Progenitor cell of endocrine pancreas (in vitro differentiated cells): ENCODE results near the gene LGALS9C. TPM values are rescaled to one million over a fixed set of nuclear protein-coding genes. Genes with fewer than 3 reads are reported as not detected.
"Not testable (repeated sequence)": the region's sequence is repeated elsewhere in the genome, so short reads cannot be mapped to it uniquely, and the experiment has no call there.

Experiments
- DNase-seq: peaks from one replicate; pipeline ENCODE4 v3.0.0; 2021; ENCODE audit warnings: low spot score; ENCODE audit not compliant: unreplicated experiment
- H3K27ac Mint-ChIP-seq: 2 replicates; pipeline ENCODE4 v1.8.0; 2021; ENCODE audit warnings: mild to moderate bottlenecking, moderate library complexity, mixed read lengths
- H3K27me3 Mint-ChIP-seq: 2 replicates; pipeline ENCODE4 v1.8.0; 2021; ENCODE audit warnings: mixed read lengths
- H3K36me3 Mint-ChIP-seq: 2 replicates; pipeline ENCODE4 v1.8.0; 2022; ENCODE audit warnings: mixed read lengths; ENCODE audit not compliant: insufficient read depth
- H3K4me1 Mint-ChIP-seq: 2 replicates; pipeline ENCODE4 v1.8.0; 2021; ENCODE audit warnings: low read depth, mixed read lengths
- H3K4me3 Mint-ChIP-seq: 2 replicates; pipeline ENCODE4 v1.8.0; 2021; ENCODE audit warnings: low read depth, mild to moderate bottlenecking, moderate library complexity, mixed read lengths
- H3K9me3 Mint-ChIP-seq: 2 replicates; pipeline ENCODE4 v1.8.0; 2021; ENCODE audit warnings: low read depth, mixed read lengths
- long read RNA-seq: library from polyadenylated mRNA; unstranded; transcript quantifications from one replicate; pipeline ENCODE4 v2.0.0, GENCODE V29; 2020
- total RNA-seq: library from RNA; stranded (reverse); gene quantifications from 2 replicates; pipeline ENCODE4 v1.2.1, GENCODE V29; 2021
- TF ChIP-seq, protein P1 (sequence below): fragments of 200-600 bp; sonication (generic); IDR thresholded peaks from one replicate; pipeline ENCODE4 v1.5.0; 2021; ENCODE audit warnings: antibody characterized with exemption, mild to moderate bottlenecking; ENCODE audit not compliant: unreplicated experiment

LGALS9C gene
- total RNA-seq, result not detected in 2 replicates
- long read RNA-seq, result 0 reads

DNA sequence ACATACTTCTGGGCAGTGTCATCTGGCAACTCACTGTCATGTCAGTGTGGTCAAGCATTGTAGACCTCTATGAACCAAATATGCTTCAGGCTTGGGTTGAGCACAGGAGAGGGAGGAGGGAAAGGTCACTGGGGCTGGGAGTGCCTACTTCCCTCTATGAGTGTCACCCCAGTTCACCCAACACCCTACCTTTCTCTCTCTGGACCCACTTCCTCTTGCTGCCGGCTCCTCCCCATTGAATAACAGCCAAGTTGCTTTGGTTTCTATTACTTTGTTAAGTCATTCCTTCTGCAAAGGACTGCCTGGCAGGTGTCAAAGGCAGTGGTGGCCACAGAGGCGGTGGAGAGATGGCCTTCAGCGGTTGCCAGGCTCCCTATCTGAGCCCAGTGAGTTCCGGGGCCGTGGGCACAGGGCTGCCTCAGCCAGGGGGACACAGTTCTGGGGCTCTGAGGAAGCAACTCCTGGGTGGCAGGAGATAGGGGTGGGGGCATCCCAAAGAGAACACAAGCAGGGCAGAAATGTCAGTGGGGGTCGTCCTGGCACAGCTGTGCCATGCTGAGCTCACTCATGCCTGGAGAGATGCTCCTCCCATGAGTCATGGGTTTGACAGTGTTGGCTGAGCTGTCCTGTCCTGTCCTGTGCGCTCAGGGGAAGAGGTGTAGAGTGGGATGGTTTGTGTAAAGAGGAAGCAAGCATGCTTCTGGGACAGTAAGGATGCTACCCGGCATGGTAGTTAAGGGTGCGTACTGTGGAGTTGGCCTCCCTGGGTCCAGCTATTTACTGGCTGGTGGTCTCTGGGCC lies at the start of gene LGALS9C:
TSS of gene LGALS9C (plus strand) at position 282 of the 801 bp plus-strand sequence. CDS start at position 348, 66 bp downstream.
- H3K4me3 Mint-ChIP-seq, H3K36me3 Mint-ChIP-seq, H3K4me1 Mint-ChIP-seq, H3K27me3 Mint-ChIP-seq, DNase-seq, H3K27ac Mint-ChIP-seq, H3K9me3 Mint-ChIP-seq: not testable (repeated sequence)

DNA sequence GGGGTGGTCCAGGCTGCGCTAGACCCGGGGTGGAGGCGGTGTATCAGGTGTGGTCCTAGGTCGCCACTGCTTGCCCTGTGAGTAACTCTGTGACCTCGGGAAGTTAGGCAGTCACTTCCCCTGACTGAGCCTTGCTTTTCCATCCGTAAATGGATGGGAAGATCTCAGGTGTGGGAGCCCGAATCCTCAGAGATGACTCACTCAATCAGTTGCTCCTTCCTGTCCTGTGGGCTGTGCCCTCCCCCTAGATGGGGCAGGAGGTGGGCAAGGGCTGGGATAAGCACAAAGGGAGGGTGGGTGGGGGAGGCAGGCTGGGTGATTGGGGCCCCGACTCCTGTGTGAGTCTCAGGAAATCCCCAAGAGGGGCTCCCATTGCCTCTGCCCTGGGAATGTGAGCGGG lies 44.4 kb upstream of the LGALS9C start:
- H3K4me1 Mint-ChIP-seq, H3K9me3 Mint-ChIP-seq: not testable (repeated sequence)

DNA sequence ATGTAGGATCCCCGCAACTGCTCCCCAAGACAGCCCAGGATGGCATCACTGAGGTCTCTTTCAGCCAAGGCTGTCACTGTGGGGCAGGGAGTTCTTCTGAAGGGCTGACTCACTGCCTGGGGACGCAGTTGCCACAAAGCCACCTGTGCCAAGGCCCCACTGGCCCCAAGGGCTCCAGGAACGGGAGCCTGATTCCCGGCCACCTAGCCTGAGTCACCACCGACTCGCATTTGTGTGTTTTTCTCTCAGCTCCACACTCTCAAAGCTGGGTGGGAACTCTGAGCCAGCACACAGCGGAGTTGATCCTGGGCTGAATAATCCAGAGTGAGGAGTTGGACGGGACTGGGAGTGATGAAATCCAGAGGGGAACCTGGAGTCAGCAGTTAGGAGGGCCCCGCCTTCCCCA lies 37.1 kb upstream of the LGALS9C start:
- H3K27ac Mint-ChIP-seq, H3K36me3 Mint-ChIP-seq, H3K27me3 Mint-ChIP-seq, H3K9me3 Mint-ChIP-seq, DNase-seq, H3K4me3 Mint-ChIP-seq, H3K4me1 Mint-ChIP-seq: not testable (repeated sequence)

More for the DNA sequence above, 44.4 kb upstream of the LGALS9C start:
- not testable (repeated sequence) for H3K27ac Mint-ChIP-seq, DNase-seq, H3K36me3 Mint-ChIP-seq, H3K4me3 Mint-ChIP-seq, H3K27me3 Mint-ChIP-seq

DNA sequence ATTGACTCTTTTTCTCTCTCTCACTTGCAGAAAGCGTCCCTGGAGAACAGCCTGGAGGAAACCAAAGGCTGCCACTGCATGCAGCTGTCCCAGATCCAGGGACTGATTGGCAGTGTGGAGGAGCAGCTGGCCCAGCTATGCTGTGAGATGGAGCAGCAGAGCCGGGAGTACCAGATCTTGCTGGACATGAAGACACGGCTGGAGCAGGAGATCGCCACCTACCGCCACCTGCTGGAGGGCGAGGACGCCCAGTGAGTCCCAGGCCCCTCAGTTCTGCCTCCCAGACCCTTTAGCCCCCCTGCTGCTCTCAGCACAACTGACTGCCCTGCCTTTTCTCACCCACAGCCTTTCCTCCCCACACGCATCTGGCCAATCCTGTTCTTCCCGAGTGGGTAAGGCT lies 34.5 kb upstream of the LGALS9C start:
- not testable (repeated sequence) for H3K4me1 Mint-ChIP-seq, H3K36me3 Mint-ChIP-seq, H3K9me3 Mint-ChIP-seq, H3K27ac Mint-ChIP-seq, H3K27me3 Mint-ChIP-seq, H3K4me3 Mint-ChIP-seq
- peak; percentile 46 for DNase-seq
- TF ChIP-seq, protein P1, sequence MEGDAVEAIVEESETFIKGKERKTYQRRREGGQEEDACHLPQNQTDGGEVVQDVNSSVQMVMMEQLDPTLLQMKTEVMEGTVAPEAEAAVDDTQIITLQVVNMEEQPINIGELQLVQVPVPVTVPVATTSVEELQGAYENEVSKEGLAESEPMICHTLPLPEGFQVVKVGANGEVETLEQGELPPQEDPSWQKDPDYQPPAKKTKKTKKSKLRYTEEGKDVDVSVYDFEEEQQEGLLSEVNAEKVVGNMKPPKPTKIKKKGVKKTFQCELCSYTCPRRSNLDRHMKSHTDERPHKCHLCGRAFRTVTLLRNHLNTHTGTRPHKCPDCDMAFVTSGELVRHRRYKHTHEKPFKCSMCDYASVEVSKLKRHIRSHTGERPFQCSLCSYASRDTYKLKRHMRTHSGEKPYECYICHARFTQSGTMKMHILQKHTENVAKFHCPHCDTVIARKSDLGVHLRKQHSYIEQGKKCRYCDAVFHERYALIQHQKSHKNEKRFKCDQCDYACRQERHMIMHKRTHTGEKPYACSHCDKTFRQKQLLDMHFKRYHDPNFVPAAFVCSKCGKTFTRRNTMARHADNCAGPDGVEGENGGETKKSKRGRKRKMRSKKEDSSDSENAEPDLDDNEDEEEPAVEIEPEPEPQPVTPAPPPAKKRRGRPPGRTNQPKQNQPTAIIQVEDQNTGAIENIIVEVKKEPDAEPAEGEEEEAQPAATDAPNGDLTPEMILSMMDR, result peak; percentile 43

DNA sequence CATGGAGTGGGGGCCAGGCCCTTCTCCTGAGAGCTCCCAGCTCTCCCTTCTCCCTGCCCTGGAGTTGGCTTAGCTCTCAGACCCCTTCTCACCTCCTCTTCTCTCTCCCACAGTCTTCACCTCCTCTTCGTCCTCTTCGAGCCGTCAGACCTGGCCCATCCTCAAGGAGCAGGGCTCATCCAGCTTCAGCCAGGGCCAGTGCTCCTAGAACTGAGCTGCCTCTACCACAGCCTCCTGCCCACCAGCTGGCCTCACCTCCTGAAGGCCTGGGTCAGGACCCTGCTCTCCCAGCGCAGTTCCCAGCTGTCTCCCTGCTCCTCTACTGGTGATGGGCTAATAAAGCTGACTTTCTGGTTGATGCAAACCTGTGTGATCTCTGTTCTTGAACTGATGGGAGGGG lies 34.1 kb upstream of the LGALS9C start:
- H3K9me3 Mint-ChIP-seq, H3K27ac Mint-ChIP-seq: not testable (repeated sequence)

DNA sequence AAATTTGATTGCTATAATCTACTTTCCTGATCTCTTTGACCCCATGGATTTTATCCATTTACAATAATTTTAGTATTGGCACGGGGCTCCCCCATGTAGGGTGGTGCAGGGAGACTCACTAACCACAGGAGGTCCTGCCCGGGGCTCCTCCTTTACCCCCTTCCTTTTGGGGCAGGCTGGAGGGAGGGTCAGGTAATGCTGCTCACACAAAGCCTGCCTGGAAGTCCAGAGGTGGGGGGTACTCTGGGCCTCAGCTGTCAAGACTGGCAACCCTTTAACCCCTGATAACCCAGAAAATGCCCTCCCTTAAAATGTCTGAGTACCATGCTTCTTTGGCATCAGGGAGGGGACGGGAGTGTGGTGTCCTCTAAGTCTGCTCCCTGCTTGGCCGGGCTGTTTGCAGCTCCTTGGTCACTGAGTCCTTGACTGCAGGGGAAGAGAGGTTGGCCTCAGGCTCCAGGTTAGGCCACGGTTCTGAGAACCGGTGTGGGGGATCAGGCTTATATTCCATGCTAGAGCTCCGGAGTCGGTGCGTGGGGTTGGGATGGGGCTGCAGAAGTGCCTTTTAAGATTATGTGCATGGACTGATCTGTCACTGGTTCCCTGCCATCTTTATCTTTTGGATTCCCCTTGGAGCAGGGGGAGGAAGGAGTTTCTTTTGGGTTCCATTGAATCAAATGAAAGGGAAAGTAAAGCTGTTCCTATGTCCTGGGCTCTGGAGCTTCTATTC lies 28.9 kb upstream of the LGALS9C start:
- H3K27me3 Mint-ChIP-seq, H3K4me1 Mint-ChIP-seq, H3K36me3 Mint-ChIP-seq, H3K9me3 Mint-ChIP-seq, H3K27ac Mint-ChIP-seq, DNase-seq, H3K4me3 Mint-ChIP-seq: not testable (repeated sequence)

More for the DNA sequence above, 34.1 kb upstream of the LGALS9C start:
- not testable (repeated sequence) for H3K27me3 Mint-ChIP-seq, H3K4me3 Mint-ChIP-seq, H3K36me3 Mint-ChIP-seq, H3K4me1 Mint-ChIP-seq, DNase-seq

DNA sequence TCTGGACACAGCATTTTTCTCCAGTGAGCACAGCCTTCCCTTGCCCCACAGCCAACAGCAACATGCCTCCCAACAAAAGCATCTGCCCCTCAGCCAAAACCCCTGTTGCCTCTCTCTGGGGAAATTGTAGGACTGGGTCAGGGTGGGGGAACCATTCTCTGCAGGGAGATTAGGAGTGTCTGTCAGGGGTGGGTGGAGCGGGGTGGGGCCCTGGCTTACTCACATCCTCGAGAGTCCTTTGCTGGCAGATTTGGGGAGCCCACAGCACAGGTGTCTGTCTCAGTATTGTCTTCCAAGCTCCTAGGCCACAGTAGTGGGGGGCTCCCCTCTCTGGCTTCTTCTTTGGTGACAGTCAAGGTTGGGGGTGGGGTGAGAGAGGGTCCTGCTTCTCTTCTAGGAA lies 28.3 kb upstream of the LGALS9C start:
- not testable (repeated sequence) for H3K4me1 Mint-ChIP-seq, H3K27ac Mint-ChIP-seq, H3K27me3 Mint-ChIP-seq, H3K36me3 Mint-ChIP-seq, H3K4me3 Mint-ChIP-seq, DNase-seq, H3K9me3 Mint-ChIP-seq

DNA sequence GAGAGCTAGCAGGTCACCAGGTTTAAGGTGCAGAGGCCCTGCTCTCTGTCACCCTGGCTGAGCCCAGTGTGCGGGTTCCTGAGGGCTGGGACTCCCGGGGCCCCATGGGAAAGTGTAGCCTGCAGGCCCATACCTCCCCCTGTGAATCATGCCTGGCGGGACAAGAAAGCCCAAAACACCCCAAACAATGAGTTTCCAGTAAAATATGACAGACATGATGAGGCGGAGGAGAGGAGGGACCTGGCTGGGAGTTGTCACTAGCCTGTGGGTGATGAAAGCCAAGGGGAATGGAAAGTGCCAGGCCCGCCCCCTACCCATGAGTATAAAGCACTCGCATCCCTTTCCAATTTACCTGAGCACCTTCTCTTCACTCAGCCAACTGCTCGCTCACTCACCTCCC lies 26.8 kb upstream of the LGALS9C start:
- H3K27ac Mint-ChIP-seq, H3K27me3 Mint-ChIP-seq, H3K4me3 Mint-ChIP-seq: not testable (repeated sequence)

DNA sequence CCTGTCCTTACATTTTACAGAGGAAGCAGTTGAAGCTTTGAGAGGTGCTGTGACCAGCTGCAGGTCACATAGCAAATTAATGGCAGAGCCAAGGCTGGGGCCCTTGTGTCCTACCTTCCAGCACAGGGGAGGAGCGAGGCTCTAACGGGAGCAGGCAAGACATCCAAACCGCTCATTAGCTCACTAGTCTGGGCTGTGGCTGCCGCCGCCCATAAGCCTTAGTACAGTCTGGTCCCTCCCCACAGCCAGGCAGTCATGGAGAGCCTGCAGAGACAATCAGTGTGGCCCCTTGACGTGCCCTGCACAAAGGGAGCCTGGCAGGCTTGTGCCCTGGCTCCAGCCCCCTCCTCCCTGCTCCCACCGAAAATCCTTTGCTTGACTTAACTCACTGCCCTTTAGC lies 25.6 kb upstream of the LGALS9C start:
- H3K27me3 Mint-ChIP-seq, DNase-seq, H3K4me1 Mint-ChIP-seq, H3K9me3 Mint-ChIP-seq, H3K27ac Mint-ChIP-seq, H3K4me3 Mint-ChIP-seq, H3K36me3 Mint-ChIP-seq: not testable (repeated sequence)

More for the DNA sequence above, 26.8 kb upstream of the LGALS9C start:
- not testable (repeated sequence) for H3K9me3 Mint-ChIP-seq, H3K4me1 Mint-ChIP-seq, H3K36me3 Mint-ChIP-seq, DNase-seq

DNA sequence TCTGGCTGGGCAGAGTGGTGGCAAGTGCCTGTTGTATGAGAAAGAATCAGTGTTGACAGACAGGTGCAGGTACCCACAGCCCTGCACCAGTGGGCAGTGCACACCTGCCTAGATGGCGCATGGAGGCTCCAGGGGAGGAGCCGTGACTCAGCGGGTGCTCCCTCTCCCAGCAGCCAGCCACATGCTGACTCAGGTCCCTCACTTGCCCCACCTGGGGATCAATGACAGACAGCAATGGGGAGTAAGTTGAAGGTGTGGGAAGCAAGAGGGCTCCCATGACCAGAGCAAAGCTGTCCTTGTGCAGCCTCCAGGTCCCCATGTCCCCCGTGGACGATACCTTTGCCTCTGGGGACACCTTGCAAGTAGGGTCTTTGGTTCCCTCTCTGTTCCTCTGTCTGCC lies 24.6 kb upstream of the LGALS9C start:
- H3K36me3 Mint-ChIP-seq, H3K27me3 Mint-ChIP-seq, H3K9me3 Mint-ChIP-seq, H3K27ac Mint-ChIP-seq, H3K4me3 Mint-ChIP-seq, H3K4me1 Mint-ChIP-seq, DNase-seq: not testable (repeated sequence)

DNA sequence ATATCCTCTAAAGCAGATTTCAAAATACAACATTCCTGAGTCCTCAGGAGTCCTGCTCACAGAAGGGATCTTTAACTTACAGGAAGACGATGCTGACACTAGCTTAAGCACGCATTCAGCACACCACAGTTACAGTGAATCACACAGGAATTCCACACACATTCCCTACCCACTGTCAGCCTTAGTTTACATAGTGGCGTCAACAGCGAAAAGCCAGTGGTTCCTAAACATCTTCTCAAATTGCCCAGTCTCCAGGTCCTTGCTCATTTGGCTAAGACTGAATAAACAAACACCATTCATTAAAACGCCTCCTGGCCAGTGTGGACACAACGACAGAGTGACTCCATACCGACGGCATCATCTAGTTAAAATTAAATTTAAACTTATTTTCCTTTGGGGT lies 17.6 kb upstream of the LGALS9C start:
- H3K27me3 Mint-ChIP-seq, H3K27ac Mint-ChIP-seq: not testable (repeated sequence)

DNA sequence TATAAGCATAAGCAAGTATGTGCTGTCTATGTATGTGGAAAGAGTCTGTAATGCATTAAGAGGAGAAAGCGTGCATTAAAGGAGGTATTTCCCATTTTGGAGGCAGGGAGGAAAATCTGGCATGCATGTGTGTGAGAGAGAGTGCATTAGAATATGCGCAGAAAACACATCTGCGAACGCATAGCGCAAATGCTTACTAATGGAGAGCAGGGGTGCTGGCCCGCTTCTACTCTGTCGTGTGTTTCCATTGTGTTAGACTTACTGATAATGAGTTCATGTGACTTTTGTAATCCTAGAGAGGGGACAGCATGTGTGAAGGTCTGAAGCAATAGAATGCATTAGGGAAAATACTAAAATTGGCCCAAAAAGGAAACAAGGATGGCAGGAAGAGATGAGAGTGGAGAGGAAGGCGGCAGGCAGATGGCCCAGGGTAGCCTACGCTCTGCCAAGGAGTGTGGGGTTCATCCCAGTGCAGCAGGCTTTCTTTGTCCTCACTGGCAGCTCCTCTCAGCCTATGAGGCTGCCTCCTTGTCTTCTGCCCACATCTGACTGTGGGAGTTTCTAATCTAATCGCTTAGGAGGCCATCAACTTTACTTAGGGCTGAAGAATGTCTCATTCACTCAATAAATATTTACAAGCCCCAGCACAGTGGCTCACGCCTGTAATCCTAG lies 12.6 kb upstream of the LGALS9C start:
- H3K4me1 Mint-ChIP-seq, H3K9me3 Mint-ChIP-seq, H3K4me3 Mint-ChIP-seq, H3K36me3 Mint-ChIP-seq, DNase-seq, H3K27ac Mint-ChIP-seq, H3K27me3 Mint-ChIP-seq: not testable (repeated sequence)

More for the DNA sequence above, 17.6 kb upstream of the LGALS9C start:
- H3K4me1 Mint-ChIP-seq, H3K4me3 Mint-ChIP-seq, H3K36me3 Mint-ChIP-seq, DNase-seq, H3K9me3 Mint-ChIP-seq: not testable (repeated sequence)
